ENCODE results near the gene NKAIN1. TPM values are rescaled to one million over a fixed set of nuclear protein-coding genes. Genes with fewer than 3 reads are reported as not detected.
"Not testable (repeated sequence)": the region's sequence is repeated elsewhere in the genome, so short reads cannot be mapped to it uniquely, and the experiment has no call there.

NKAIN1 gene
- total and polyA plus RNA-seq, 2 experiments from 2014 or later: 14.7 to 56.7 TPM

DNA sequence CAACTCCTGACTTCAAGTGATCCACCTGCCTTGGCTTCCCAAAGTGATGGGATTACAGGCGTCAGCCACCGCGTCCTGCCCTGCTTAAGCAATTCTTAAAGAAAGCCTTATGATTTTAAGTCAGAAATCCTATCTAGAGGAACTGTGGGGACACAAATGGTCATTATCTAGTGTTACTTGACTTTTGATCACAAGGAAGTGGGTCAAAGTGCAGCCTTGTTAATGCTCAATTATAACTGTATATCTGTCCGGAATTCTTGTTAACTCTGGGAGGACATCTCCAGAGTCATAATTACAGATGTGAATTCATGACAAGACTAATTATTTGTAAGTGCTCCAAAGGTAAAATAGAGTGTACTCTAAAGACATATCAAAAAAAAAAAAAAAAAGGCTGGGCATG lies 97.3 kb downstream of the NKAIN1 start:
- H3K27me3 ChIP-seq (ENCODE audit: insufficient read depth): no peaks in the 10 kb centered on the region

DNA sequence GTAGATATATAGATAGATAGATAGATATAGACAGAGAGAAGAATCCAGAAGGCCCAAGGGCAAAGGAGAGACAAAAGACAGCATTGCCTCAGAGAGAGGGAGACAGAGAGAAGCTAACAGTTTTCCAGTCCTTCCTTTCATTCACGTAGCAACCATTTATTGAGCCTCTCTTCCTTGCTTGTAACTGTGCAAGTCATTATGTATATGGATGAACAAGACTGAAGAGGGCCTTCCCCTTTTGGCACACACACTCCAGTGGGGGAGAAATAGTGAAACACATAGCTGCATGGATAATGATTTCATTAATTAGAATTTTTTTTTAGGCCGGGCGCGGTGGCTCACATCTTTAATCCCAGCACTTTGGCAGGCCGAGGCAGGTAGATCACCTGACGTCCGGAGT lies 99.4 kb downstream of the NKAIN1 start:
- no peak overlapping the region for H2AFZ ChIP-seq
- H3K9me3 Mint-ChIP-seq: peaks cover 9% of the 10 kb centered on the region; the same call in 1 of the 3 replicates
- H3K79me2 ChIP-seq (replicated peaks; ENCODE audit: insufficient read depth): no peaks in the 10 kb centered on the region
- H3K4me3 Mint-ChIP-seq: no peak overlapping the region
- no peaks in the 10 kb centered on the region for H3K27me3 ChIP-seq (ENCODE audit: insufficient read depth)
- H3K36me3 Mint-ChIP-seq (ENCODE audit: low read depth): no peaks in the 10 kb centered on the region
- no peaks in the 10 kb centered on the region for H3K4me1 ChIP-seq (ENCODE audit: insufficient read depth)
- H3K36me3 ChIP-seq (ENCODE audit: insufficient read depth): no peaks in the 10 kb centered on the region
- TF ChIP-seq ZNF462 (CRISPR knock-in tag; IDR thresholded peaks at IDR 0.05): no peak
- no peak for TF ChIP-seq STAT1 (IDR thresholded peaks at IDR 0.05; ENCODE audit: unreplicated experiment)
- TF ChIP-seq CREB1 (CRISPR knock-in tag; IDR thresholded peaks at IDR 0.05; ENCODE audit: low read depth): no peak
- TF ChIP-seq, protein P1, sequence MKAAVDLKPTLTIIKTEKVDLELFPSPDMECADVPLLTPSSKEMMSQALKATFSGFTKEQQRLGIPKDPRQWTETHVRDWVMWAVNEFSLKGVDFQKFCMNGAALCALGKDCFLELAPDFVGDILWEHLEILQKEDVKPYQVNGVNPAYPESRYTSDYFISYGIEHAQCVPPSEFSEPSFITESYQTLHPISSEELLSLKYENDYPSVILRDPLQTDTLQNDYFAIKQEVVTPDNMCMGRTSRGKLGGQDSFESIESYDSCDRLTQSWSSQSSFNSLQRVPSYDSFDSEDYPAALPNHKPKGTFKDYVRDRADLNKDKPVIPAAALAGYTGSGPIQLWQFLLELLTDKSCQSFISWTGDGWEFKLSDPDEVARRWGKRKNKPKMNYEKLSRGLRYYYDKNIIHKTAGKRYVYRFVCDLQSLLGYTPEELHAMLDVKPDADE (IDR thresholded peaks at IDR 0.05): no peak
- no peak for TF ChIP-seq ZNF114 (CRISPR knock-in tag; IDR thresholded peaks at IDR 0.05)
- TF ChIP-seq JUNB (IDR thresholded peaks at IDR 0.05; ENCODE audit: unreplicated experiment): no peak
- TF ChIP-seq ZNF331 (CRISPR knock-in tag; IDR thresholded peaks at IDR 0.05; ENCODE audit: low read depth): no peak
- H3K4me3 ChIP-seq: no peak overlapping the region
- no peak overlapping the region for H3K27ac Mint-ChIP-seq
- no peaks in the 10 kb centered on the region for H3F3A ChIP-seq (replicated peaks; ENCODE audit: low read depth)
- no peaks in the 10 kb centered on the region for H3K4me1 Mint-ChIP-seq
- H3K27ac ChIP-seq (ENCODE audit: low read depth): no peak overlapping the region
- no peaks in the 10 kb centered on the region for H4K20me1 ChIP-seq (replicated peaks; ENCODE audit: insufficient read depth)
- no peak for ATAC-seq
- peaks cover 6% of the 10 kb centered on the region; the same call in 1 of the 2 replicates for H3K9me2 ChIP-seq (ENCODE audit: insufficient read depth)
- DNase-seq (ENCODE audit: low spot score): no peak
- H3K4me2 ChIP-seq: no peak overlapping the region
- peaks cover 6% of the 10 kb centered on the region for H3K27me3 Mint-ChIP-seq (ENCODE audit: insufficient read depth, low read depth, poor library complexity)

More for the DNA sequence above, 97.3 kb downstream of the NKAIN1 start:
- Histone ChIP-seq H3K4me3 (no peak overlapping the region), H4K20me1 (replicated peaks; ENCODE audit: insufficient read depth) (no peaks in the 10 kb centered on the region), H3K9me2 (ENCODE audit: insufficient read depth) (peaks cover 6% of the 10 kb centered on the region; the same call in 1 of the 2 replicates), H3K4me1 (ENCODE audit: insufficient read depth) (peaks cover 11% of the 10 kb centered on the region), H3K36me3 (ENCODE audit: insufficient read depth) (no peaks in the 10 kb centered on the region), H2AFZ (no peak overlapping the region), H3K27ac (ENCODE audit: low read depth) (no peak overlapping the region), H3K4me2 (no peak overlapping the region), H3F3A (replicated peaks; ENCODE audit: low read depth) (no peaks in the 10 kb centered on the region), H3K79me2 (replicated peaks; ENCODE audit: insufficient read depth) (no peaks in the 10 kb centered on the region)
- DNase-seq (ENCODE audit: low spot score) (no peak), ATAC-seq (no peak)
- Mint-ChIP-seq H3K4me1 (peaks cover 3% of the 10 kb centered on the region; the same call in 2 of the 3 replicates), H3K9me3 (no peaks in the 10 kb centered on the region), H3K27ac (no peak overlapping the region), H3K27me3 (ENCODE audit: insufficient read depth, low read depth, poor library complexity) (peaks cover 4% of the 10 kb centered on the region), H3K4me3 (no peak overlapping the region), H3K36me3 (ENCODE audit: low read depth) (no peaks in the 10 kb centered on the region)
- no peak for TF ChIP-seq STAT1 (IDR thresholded peaks at IDR 0.05; ENCODE audit: unreplicated experiment)
- no peak for TF ChIP-seq NANOG (IDR thresholded peaks at IDR 0.05; ENCODE audit: borderline replicate concordance)
- TF ChIP-seq POLR2AphosphoS5 (IDR thresholded peaks at IDR 0.05; ENCODE audit: low read depth): no peak

DNA sequence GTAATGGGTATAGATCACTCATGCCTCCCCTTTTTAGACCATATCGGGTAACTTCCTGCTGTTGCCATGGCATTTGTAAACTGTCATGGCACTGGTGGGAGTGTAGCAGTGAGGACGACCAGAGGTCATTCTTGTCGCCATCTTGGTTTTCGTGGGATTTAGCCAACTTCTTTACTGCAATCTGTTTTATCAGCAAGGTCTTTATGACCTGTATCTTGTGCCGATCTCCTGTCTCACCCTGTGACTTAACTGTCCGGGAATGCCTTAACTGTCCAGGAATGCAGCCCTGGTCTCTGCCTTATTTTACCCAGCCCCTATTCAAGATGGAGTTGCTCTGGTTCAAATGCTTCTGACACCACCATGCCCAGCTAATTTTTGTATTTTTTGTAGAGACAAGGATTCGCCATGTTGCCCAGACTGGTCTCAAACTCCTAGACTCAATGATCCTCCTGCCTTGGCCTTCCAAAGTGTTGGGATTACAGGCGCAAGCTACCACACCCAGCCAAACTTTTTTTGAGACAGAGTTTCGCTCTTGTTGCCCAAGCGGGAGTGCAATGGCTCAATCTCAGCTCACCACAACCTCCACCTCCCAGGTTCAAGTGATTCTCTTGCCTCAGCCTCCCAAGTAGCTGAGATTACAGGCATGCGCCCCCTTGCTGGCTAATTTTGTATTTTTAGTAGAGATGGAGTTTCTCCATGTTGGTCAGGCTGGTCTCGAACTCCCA lies 100.7 kb downstream of the NKAIN1 start:
- H3K9me3 Mint-ChIP-seq; H3K4me1 ChIP-seq (ENCODE audit: insufficient read depth); H3K79me2 ChIP-seq (replicated peaks; ENCODE audit: insufficient read depth); H3K9me2 ChIP-seq (ENCODE audit: insufficient read depth); H3K27me3 ChIP-seq (ENCODE audit: insufficient read depth); H3K27me3 Mint-ChIP-seq (ENCODE audit: insufficient read depth, low read depth, poor library complexity); H3K4me3 ChIP-seq; H3F3A ChIP-seq (replicated peaks; ENCODE audit: low read depth); H3K36me3 ChIP-seq (ENCODE audit: insufficient read depth); H3K4me3 Mint-ChIP-seq; H3K27ac Mint-ChIP-seq; H3K4me1 Mint-ChIP-seq; H3K27ac ChIP-seq (ENCODE audit: low read depth); H3K36me3 Mint-ChIP-seq (ENCODE audit: low read depth); DNase-seq (ENCODE audit: low spot score); ATAC-seq; H4K20me1 ChIP-seq (replicated peaks; ENCODE audit: insufficient read depth); H3K4me2 ChIP-seq: not testable (repeated sequence)
- H2AFZ ChIP-seq: peak overlapping the region; percentile 47; the same call in 1 of the 2 replicates

Data from GM23338 (cell line).